Body of pancreas (tissue), 4 donors: ENCODE data around the gene GRID1.

ENCODE experiments used
- CTCF ChIP-seq, 7 experiments: fragments of 450-650 bp in 4 of 7; fragments of 200-600 bp in 3 of 7; sonication (generic) in 3 of 7; IDR thresholded peaks; one replicate each; pipeline ENCODE4 v1.5.1; 2016 to 2019; ENCODE audit warnings: antibody characterized with exemption in 7 of 7
- POLR2A ChIP-seq, 3 donors: fragments of 450-650 bp; IDR thresholded peaks; one replicate each; pipeline ENCODE4 v1.6.1; 2016; ENCODE audit warnings: antibody characterized with exemption in 3 of 3, mild to moderate bottlenecking in 2 of 3

GRCh38 chr10:86225103-86225782 lies 141.4 kb downstream of the GRID1 start:
- TF ChIP-seq CTCF (IDR thresholded peaks at IDR 0.05) (no peak), POLR2A (IDR thresholded peaks at IDR 0.05) (no peak)
